ENCODE results near the gene USHBP1. TPM values are rescaled to one million over a fixed set of nuclear protein-coding genes. Genes with fewer than 3 reads are reported as not detected.

USHBP1 gene
- total and polyA plus RNA-seq, 10 of the 15 experiments (the other 5 are each of a cell fraction or from before 2014, with no cell fraction given) = 0.05 to 0.96 (median 0.22) TPM; not detected in 2

DNA sequence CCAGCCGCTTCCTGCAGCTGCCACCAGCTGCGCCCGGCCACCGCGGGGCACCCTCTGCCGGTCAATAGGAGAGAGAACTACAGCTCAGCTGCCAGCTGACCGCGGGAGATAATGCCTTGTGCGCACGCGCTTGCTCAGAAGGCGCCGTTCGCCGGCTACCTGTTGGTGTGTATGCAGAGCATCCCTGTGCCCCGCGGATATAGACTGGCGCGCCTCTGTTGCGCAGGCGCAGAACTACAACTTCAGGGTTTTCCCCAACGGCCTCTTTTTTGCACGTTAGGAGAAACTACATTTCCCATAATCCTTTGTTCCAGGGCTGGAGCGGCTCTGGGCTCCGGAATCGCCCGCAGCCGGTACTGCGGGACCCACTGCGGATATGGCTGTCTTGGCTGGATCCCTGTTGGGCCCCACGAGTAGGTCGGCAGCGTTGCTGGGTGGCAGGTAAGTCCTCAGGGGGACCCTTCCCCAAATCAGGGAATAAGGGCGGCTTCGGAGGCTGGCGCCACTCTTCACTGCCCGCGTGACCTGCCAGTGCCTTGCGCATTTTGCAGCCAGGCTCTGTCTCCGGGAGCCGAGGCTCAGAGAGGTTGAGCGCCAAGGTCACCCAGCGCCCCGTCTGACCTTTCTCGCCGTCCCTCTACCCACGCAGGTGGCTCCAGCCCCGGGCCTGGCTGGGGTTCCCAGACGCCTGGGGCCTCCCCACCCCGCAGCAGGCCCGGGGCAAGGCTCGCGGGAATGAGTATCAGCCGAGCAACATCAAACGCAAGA is 41.2 kb upstream of the USHBP1 start, which contains the start of gene MRPL34 (continued):
- no peak for TF ChIP-seq SUPT20H (IDR thresholded peaks at IDR 0.05; ENCODE audit: borderline replicate concordance, control insufficient read depth, low read depth, low read length)
- TF ChIP-seq ETV6 (conservative IDR thresholded peaks at IDR 0.05 in 1 of 2, IDR thresholded peaks at IDR 0.05 in 1 of 2; ENCODE audit: borderline replicate concordance in 1 of 2, low read depth in 1 of 2) = no peak
- no peak for TF ChIP-seq SPI1 (IDR thresholded peaks at IDR 0.05; ENCODE audit: borderline replicate concordance, insufficient read depth, low read depth, low read length)
- peak; percentile 89 for TF ChIP-seq NR2F1 (conservative IDR thresholded peaks at IDR 0.05)
- TF ChIP-seq, protein P1, sequence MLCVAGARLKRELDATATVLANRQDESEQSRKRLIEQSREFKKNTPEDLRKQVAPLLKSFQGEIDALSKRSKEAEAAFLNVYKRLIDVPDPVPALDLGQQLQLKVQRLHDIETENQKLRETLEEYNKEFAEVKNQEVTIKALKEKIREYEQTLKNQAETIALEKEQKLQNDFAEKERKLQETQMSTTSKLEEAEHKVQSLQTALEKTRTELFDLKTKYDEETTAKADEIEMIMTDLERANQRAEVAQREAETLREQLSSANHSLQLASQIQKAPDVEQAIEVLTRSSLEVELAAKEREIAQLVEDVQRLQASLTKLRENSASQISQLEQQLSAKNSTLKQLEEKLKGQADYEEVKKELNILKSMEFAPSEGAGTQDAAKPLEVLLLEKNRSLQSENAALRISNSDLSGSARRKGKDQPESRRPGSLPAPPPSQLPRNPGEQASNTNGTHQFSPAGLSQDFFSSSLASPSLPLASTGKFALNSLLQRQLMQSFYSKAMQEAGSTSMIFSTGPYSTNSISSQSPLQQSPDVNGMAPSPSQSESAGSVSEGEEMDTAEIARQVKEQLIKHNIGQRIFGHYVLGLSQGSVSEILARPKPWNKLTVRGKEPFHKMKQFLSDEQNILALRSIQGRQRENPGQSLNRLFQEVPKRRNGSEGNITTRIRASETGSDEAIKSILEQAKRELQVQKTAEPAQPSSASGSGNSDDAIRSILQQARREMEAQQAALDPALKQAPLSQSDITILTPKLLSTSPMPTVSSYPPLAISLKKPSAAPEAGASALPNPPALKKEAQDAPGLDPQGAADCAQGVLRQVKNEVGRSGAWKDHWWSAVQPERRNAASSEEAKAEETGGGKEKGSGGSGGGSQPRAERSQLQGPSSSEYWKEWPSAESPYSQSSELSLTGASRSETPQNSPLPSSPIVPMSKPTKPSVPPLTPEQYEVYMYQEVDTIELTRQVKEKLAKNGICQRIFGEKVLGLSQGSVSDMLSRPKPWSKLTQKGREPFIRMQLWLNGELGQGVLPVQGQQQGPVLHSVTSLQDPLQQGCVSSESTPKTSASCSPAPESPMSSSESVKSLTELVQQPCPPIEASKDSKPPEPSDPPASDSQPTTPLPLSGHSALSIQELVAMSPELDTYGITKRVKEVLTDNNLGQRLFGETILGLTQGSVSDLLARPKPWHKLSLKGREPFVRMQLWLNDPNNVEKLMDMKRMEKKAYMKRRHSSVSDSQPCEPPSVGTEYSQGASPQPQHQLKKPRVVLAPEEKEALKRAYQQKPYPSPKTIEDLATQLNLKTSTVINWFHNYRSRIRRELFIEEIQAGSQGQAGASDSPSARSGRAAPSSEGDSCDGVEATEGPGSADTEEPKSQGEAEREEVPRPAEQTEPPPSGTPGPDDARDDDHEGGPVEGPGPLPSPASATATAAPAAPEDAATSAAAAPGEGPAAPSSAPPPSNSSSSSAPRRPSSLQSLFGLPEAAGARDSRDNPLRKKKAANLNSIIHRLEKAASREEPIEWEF (IDR thresholded peaks at IDR 0.05; ENCODE audit: insufficient replicate concordance, low read depth, low read length) = peak; percentile 43
- TF ChIP-seq, protein P2, sequence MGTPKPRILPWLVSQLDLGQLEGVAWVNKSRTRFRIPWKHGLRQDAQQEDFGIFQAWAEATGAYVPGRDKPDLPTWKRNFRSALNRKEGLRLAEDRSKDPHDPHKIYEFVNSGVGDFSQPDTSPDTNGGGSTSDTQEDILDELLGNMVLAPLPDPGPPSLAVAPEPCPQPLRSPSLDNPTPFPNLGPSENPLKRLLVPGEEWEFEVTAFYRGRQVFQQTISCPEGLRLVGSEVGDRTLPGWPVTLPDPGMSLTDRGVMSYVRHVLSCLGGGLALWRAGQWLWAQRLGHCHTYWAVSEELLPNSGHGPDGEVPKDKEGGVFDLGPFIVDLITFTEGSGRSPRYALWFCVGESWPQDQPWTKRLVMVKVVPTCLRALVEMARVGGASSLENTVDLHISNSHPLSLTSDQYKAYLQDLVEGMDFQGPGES (IDR thresholded peaks at IDR 0.05) = no peak
- TF ChIP-seq TCF7 (IDR thresholded peaks at IDR 0.05; ENCODE audit: borderline replicate concordance) = no peak
- TF ChIP-seq POLR2AphosphoS2 (IDR thresholded peaks at IDR 0.05; ENCODE audit: low read depth, low read length) = no peak
- TF ChIP-seq, protein P3, sequence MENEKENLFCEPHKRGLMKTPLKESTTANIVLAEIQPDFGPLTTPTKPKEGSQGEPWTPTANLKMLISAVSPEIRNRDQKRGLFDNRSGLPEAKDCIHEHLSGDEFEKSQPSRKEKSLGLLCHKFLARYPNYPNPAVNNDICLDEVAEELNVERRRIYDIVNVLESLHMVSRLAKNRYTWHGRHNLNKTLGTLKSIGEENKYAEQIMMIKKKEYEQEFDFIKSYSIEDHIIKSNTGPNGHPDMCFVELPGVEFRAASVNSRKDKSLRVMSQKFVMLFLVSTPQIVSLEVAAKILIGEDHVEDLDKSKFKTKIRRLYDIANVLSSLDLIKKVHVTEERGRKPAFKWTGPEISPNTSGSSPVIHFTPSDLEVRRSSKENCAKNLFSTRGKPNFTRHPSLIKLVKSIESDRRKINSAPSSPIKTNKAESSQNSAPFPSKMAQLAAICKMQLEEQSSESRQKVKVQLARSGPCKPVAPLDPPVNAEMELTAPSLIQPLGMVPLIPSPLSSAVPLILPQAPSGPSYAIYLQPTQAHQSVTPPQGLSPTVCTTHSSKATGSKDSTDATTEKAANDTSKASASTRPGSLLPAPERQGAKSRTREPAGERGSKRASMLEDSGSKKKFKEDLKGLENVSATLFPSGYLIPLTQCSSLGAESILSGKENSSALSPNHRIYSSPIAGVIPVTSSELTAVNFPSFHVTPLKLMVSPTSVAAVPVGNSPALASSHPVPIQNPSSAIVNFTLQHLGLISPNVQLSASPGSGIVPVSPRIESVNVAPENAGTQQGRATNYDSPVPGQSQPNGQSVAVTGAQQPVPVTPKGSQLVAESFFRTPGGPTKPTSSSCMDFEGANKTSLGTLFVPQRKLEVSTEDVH (IDR thresholded peaks at IDR 0.05; ENCODE audit: low read depth, partially characterized antibody) = no peak
- no peak; a peak in 1 of 4 replicates for TF ChIP-seq IKZF2 (IDR thresholded peaks at IDR 0.05)
- TF ChIP-seq RAD51 (IDR thresholded peaks at IDR 0.05) = peak; percentile 78
- TF ChIP-seq ZZZ3 (IDR thresholded peaks at IDR 0.05; ENCODE audit: control insufficient read depth, insufficient read length, low read depth) = no peak
- TF ChIP-seq, protein P4, sequence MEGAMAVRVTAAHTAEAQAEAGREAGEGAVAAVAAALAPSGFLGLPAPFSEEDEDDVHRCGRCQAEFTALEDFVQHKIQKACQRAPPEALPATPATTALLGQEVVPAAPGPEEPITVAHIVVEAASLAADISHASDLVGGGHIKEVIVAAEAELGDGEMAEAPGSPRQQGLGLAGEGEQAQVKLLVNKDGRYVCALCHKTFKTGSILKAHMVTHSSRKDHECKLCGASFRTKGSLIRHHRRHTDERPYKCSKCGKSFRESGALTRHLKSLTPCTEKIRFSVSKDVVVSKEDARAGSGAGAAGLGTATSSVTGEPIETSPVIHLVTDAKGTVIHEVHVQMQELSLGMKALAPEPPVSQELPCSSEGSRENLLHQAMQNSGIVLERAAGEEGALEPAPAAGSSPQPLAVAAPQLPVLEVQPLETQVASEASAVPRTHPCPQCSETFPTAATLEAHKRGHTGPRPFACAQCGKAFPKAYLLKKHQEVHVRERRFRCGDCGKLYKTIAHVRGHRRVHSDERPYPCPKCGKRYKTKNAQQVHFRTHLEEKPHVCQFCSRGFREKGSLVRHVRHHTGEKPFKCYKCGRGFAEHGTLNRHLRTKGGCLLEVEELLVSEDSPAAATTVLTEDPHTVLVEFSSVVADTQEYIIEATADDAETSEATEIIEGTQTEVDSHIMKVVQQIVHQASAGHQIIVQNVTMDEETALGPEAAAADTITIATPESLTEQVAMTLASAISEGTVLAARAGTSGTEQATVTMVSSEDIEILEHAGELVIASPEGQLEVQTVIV (IDR thresholded peaks at IDR 0.05; ENCODE audit: borderline replicate concordance, partially characterized antibody) = no peak
- no peak for TF ChIP-seq CBFB (IDR thresholded peaks at IDR 0.05; ENCODE audit: low read depth)
- peak; percentile 56 for TF ChIP-seq POLR2AphosphoS5 (IDR thresholded peaks at IDR 0.05; ENCODE audit: low read length)
- no peak for TF ChIP-seq RFX5 (IDR thresholded peaks at IDR 0.05; ENCODE audit: low read depth, low read length)
- TF ChIP-seq RAD21 (IDR thresholded peaks at IDR 0.05; ENCODE audit: insufficient read depth, low read depth, low read length) = peak; percentile 36; the same call in 1 of the 2 replicates

Measured in GM12878 (cell line).